Measurements from ENCODE around the gene ADAMTSL1. TPM values are rescaled to one million over a fixed set of nuclear protein-coding genes. Genes with fewer than 3 reads are reported as not detected.

The ADAMTSL1 gene
- total RNA-seq, 2 experiments from 2014 or later, result not detected

GRCh38 chr9:18893046-18893445 lies 419.1 kb downstream of the ADAMTSL1 start:
- CTCF ChIA-PET (ENCODE audit: unreplicated experiment), result no interaction called here

GRCh38 chr9:18893491-18893890 lies 419.5 kb downstream of the ADAMTSL1 start:
- H3K79me2 ChIP-seq (ENCODE audit: insufficient read depth, low read depth, low read length), result no peaks in the 10 kb centered on the region
- BruUV-seq (replicated peaks), result no TSS peak
- H2AFZ ChIP-seq (ENCODE audit: low read length), result no peak overlapping the region
- no peak overlapping the region for H3K27ac ChIP-seq (ENCODE audit: low read depth, low read length, poor library complexity, severe bottlenecking)
- no peak for DNase-seq (ENCODE audit: low spot score)
- POLR2A ChIA-PET, result interaction anchor here (0.7 to 1.8 kb wide), 2 partner anchors 9 to 29 kb away, joined by 3 to 4 read pairs; no protein-coding TSS in a partner anchor
- no peak overlapping the region for H3K4me3 ChIP-seq (ENCODE audit: low read depth, low read length, poor library complexity, severe bottlenecking)
- intact Hi-C loops (cut with micrococcal nuclease; ENCODE audit: unreplicated experiment), result no loop called here
- CTCF ChIA-PET (ENCODE audit: unreplicated experiment), result no interaction called here
- no peaks in the 10 kb centered on the region for H3K36me3 ChIP-seq (ENCODE audit: insufficient read depth, low read length)
- no peaks in the 10 kb centered on the region for H3K9me2 ChIP-seq (ENCODE audit: insufficient read depth, low read length)
- H4K20me1 ChIP-seq (ENCODE audit: insufficient read depth, low read length), result no peaks in the 10 kb centered on the region
- TF ChIP-seq CTCF (conservative IDR thresholded peaks at IDR 0.05; ENCODE audit: low read length) (no peak), EZH2phosphoT487 (IDR thresholded peaks at IDR 0.05; ENCODE audit: borderline replicate concordance, low read depth, low read length) (no peak)
- H3K4me2 ChIP-seq (ENCODE audit: low read length), result no peak overlapping the region
- H3K4me1 ChIP-seq (ENCODE audit: insufficient read depth, low read length, poor library complexity, severe bottlenecking), result no peaks in the 10 kb centered on the region
- H3K9me3 ChIP-seq (ENCODE audit: low read length), result 0 out of 2 replicates have a peak, but pooled peaks cover 8% of the 10 kb centered on the region

More at GRCh38 chr9:18893046-18893445, 419.1 kb downstream of the ADAMTSL1 start:
- no TSS peak for BruUV-seq (replicated peaks)
- POLR2A ChIA-PET, result interaction anchor here (0.6 to 1.8 kb wide), 2 partner anchors 9 to 245 kb away, joined by 4 read pairs; no protein-coding TSS in a partner anchor
- DNase-seq (ENCODE audit: low spot score), result no peak
- Histone ChIP-seq H3K27ac (ENCODE audit: low read depth, low read length, poor library complexity, severe bottlenecking) (no peak overlapping the region), H3K9me3 (ENCODE audit: low read length) (0 out of 2 replicates have a peak, but pooled peaks cover 8% of the 10 kb centered on the region), H3K36me3 (ENCODE audit: insufficient read depth, low read length) (no peaks in the 10 kb centered on the region), H3K4me1 (ENCODE audit: insufficient read depth, low read length, poor library complexity, severe bottlenecking) (no peaks in the 10 kb centered on the region), H3K4me3 (ENCODE audit: low read depth, low read length, poor library complexity, severe bottlenecking) (no peak overlapping the region), H4K20me1 (ENCODE audit: insufficient read depth, low read length) (no peaks in the 10 kb centered on the region), H2AFZ (ENCODE audit: low read length) (no peak overlapping the region), H3K9me2 (ENCODE audit: insufficient read depth, low read length) (no peaks in the 10 kb centered on the region), H3K79me2 (ENCODE audit: insufficient read depth, low read depth, low read length) (no peaks in the 10 kb centered on the region), H3K4me2 (ENCODE audit: low read length) (no peak overlapping the region)
- TF ChIP-seq EZH2phosphoT487 (IDR thresholded peaks at IDR 0.05; ENCODE audit: borderline replicate concordance, low read depth, low read length) (no peak), CTCF (conservative IDR thresholded peaks at IDR 0.05; ENCODE audit: low read length) (no peak)
- intact Hi-C loops (cut with micrococcal nuclease; ENCODE audit: unreplicated experiment), result no loop called here

GRCh38 chr9:18896004-18896403 lies 422.1 kb downstream of the ADAMTSL1 start:
- Histone ChIP-seq H2AFZ (ENCODE audit: low read length) (no peak overlapping the region), H3K79me2 (ENCODE audit: insufficient read depth, low read depth, low read length) (no peaks in the 10 kb centered on the region), H3K4me1 (ENCODE audit: insufficient read depth, low read length, poor library complexity, severe bottlenecking) (no peaks in the 10 kb centered on the region), H3K27ac (ENCODE audit: low read depth, low read length, poor library complexity, severe bottlenecking) (no peak overlapping the region), H4K20me1 (ENCODE audit: insufficient read depth, low read length) (no peaks in the 10 kb centered on the region), H3K9me2 (ENCODE audit: insufficient read depth, low read length) (no peaks in the 10 kb centered on the region), H3K4me3 (ENCODE audit: low read depth, low read length, poor library complexity, severe bottlenecking) (no peak overlapping the region), H3K9me3 (ENCODE audit: low read length) (0 out of 2 replicates have a peak, but pooled peaks cover 8% of the 10 kb centered on the region), H3K36me3 (ENCODE audit: insufficient read depth, low read length) (no peaks in the 10 kb centered on the region), H3K4me2 (ENCODE audit: low read length) (no peak overlapping the region)
- ChIA-PET POLR2A (interaction anchor here (0.7 kb wide), 1 partner anchor 36 kb away, joined by 3 read pairs; no protein-coding TSS in a partner anchor), CTCF (ENCODE audit: unreplicated experiment) (no interaction called here)
- intact Hi-C loops (cut with micrococcal nuclease; ENCODE audit: unreplicated experiment), result no loop called here
- TF ChIP-seq EZH2phosphoT487 (IDR thresholded peaks at IDR 0.05; ENCODE audit: borderline replicate concordance, low read depth, low read length), result no peak
- TF ChIP-seq CTCF (conservative IDR thresholded peaks at IDR 0.05; ENCODE audit: low read length), result no peak
- DNase-seq (ENCODE audit: low spot score), result no peak
- no TSS peak for BruUV-seq (replicated peaks)
